SK-N-MC (cell line): Measurements from ENCODE around the gene ART4.

Experiments used
- DNase-seq: peaks from one replicate; pipeline ENCODE4 v3.0.0-alpha.2; 2011; ENCODE audit warnings: low read depth, low spot score
- H3K27ac ChIP-seq: fragments of 200-600 bp; sonication (generic); 2 replicates; pipeline ENCODE4 v1.5.1; 2016; ENCODE audit warnings: mixed run types
- H3K36me3 ChIP-seq: fragments of 200-600 bp; sonication (generic); 2 replicates; pipeline ENCODE4 v1.6.1; 2017; ENCODE audit warnings: antibody characterized with exemption, low read length, mixed read lengths; ENCODE audit not compliant: insufficient read depth
- H3K4me3 ChIP-seq: fragments of 200-600 bp; sonication (generic); 2 replicates; pipeline ENCODE4 v1.5.1; 2016
- H3K9ac ChIP-seq: fragments of 200-600 bp; sonication (generic); 2 replicates; pipeline ENCODE4 v1.8.0; 2017; ENCODE audit warnings: mixed run types, mixed read lengths; ENCODE audit not compliant: insufficient read length
- H3K9me3 ChIP-seq: fragments of 200-600 bp; sonication (generic); 2 replicates; pipeline ENCODE4 v1.6.1; 2017; ENCODE audit warnings: low read depth, mild to moderate bottlenecking, antibody characterized with exemption, low read length, moderate library complexity, mixed read lengths
- EZH2 ChIP-seq: fragments of 200-600 bp; sonication (generic); IDR thresholded peaks from one replicate; pipeline ENCODE4 v1.6.1; 2017; ENCODE audit warnings: antibody characterized with exemption
- FOXP2 ChIP-seq: optimal IDR thresholded peaks from 2 replicates; pipeline ENCODE3; 2011; ENCODE audit warnings: mild to moderate bottlenecking, moderate library complexity; ENCODE audit not compliant: insufficient read depth; ENCODE audit errors: extremely low read length, control extremely low read depth
- POLR2AphosphoS5 ChIP-seq: IDR thresholded peaks from 2 replicates; pipeline ENCODE4 v1.6.1; 2012; ENCODE audit warnings: mild to moderate bottlenecking, low read depth, low read length, borderline replicate concordance

Gene ART4

GRCh38 chr12:14834509-14834908, 8.8 kb downstream of the ART4 start:
- H3K9me3 ChIP-seq: no peaks in the 10 kb centered on the region
- DNase-seq: no peak
- H3K9ac ChIP-seq: no peak overlapping the region
- H3K36me3 ChIP-seq: no peaks in the 10 kb centered on the region
- H3K27ac ChIP-seq: no peak overlapping the region
- H3K4me3 ChIP-seq: no peak overlapping the region
- TF ChIP-seq POLR2AphosphoS5 (no peak), FOXP2 (no peak), EZH2 (no peak)

GRCh38 chr12:14833952-14834351, 9.4 kb downstream of the ART4 start:
- no peak overlapping the region for H3K4me3 ChIP-seq
- no peak overlapping the region for H3K27ac ChIP-seq
- no peaks in the 10 kb centered on the region for H3K9me3 ChIP-seq
- no peaks in the 10 kb centered on the region for H3K36me3 ChIP-seq
- no peak for DNase-seq
- TF ChIP-seq POLR2AphosphoS5: no peak
- H3K9ac ChIP-seq: no peak overlapping the region

GRCh38 chr12:14833336-14833735, 10.0 kb downstream of the ART4 start:
- Histone ChIP-seq H3K9me3 (no peaks in the 10 kb centered on the region), H3K9ac (no peak overlapping the region), H3K36me3 (no peaks in the 10 kb centered on the region), H3K4me3 (no peak overlapping the region), H3K27ac (no peak overlapping the region)
- no peak for DNase-seq
- TF ChIP-seq POLR2AphosphoS5: no peak

- H3K27ac ChIP-seq: no peak overlapping the region
- no peak overlapping the region for H3K9ac ChIP-seq
- TF ChIP-seq FOXP2 (no peak), EZH2 (no peak), POLR2AphosphoS5 (no peak)
- no peaks in the 10 kb centered on the region for H3K36me3 ChIP-seq
- H3K4me3 ChIP-seq: no peak overlapping the region
- H3K9me3 ChIP-seq: no peaks in the 10 kb centered on the region
- no peak for DNase-seq
These were observed 14.4 kb downstream of the ART4 start for GRCh38 chr12:14828892-14829291.

GRCh38 chr12:14827043-14827442, 16.3 kb downstream of the ART4 start:
- DNase-seq: no peak
- Histone ChIP-seq H3K36me3 (no peaks in the 10 kb centered on the region), H3K4me3 (no peak overlapping the region), H3K9ac (no peak overlapping the region), H3K9me3 (no peaks in the 10 kb centered on the region), H3K27ac (no peak overlapping the region)
- no peak for TF ChIP-seq FOXP2
- TF ChIP-seq POLR2AphosphoS5: no peak
- TF ChIP-seq EZH2: no peak

GRCh38 chr12:14826491-14826890, 16.8 kb downstream of the ART4 start:
- DNase-seq: no peak
- TF ChIP-seq EZH2 (no peak), POLR2AphosphoS5 (no peak), FOXP2 (no peak)
- Histone ChIP-seq H3K36me3 (no peaks in the 10 kb centered on the region), H3K9ac (no peak overlapping the region), H3K27ac (no peak overlapping the region), H3K4me3 (no peak overlapping the region), H3K9me3 (no peaks in the 10 kb centered on the region)

- Histone ChIP-seq H3K4me3 (no peak overlapping the region), H3K9me3 (no peaks in the 10 kb centered on the region), H3K9ac (no peak overlapping the region), H3K27ac (no peak overlapping the region), H3K36me3 (no peaks in the 10 kb centered on the region)
- TF ChIP-seq POLR2AphosphoS5 (no peak), EZH2 (no peak), FOXP2 (no peak)
- DNase-seq: no peak
These were observed 18.1 kb downstream of the ART4 start for GRCh38 chr12:14825256-14825655.

- no peak for DNase-seq
- no peak for TF ChIP-seq EZH2
- TF ChIP-seq POLR2AphosphoS5: no peak
- TF ChIP-seq FOXP2: no peak
These were observed 19.2 kb downstream of the ART4 start for GRCh38 chr12:14824012-14824634.

GRCh38 chr12:14814014-14814413, 29.3 kb downstream of the ART4 start, which contains the start of gene SMCO3:
TSS of gene SMCO3 (minus strand) at chr12:14814182. CDS start at chr12:14806680, 7,502 bp downstream.
- H3K27ac ChIP-seq: no peak within 1 kb of the TSS

More at GRCh38 chr12:14824012-14824634, 19.2 kb downstream of the ART4 start:
- no peaks in the 10 kb centered on the region for H3K36me3 ChIP-seq
- no peaks in the 10 kb centered on the region for H3K9me3 ChIP-seq
- no peak overlapping the region for H3K27ac ChIP-seq
- no peak overlapping the region for H3K9ac ChIP-seq
- H3K4me3 ChIP-seq: no peak overlapping the region

More at GRCh38 chr12:14814014-14814413, 29.3 kb downstream of the ART4 start, which contains the start of gene SMCO3:
- Histone ChIP-seq H3K9ac (no peak within 1 kb of the TSS), H3K36me3 (no peaks in the 10 kb centered on the region), H3K4me3 (no peak within 1 kb of the TSS), H3K9me3 (no peaks in the 10 kb centered on the region)
- TF ChIP-seq EZH2: no peak
- TF ChIP-seq POLR2AphosphoS5: no peak
- TF ChIP-seq FOXP2: no peak
- DNase-seq: no peak
